Activated B cell treated with CpG ODN at 0.5 μM for 24 hours (primary cell): ENCODE data around the gene MYB. TPM values are rescaled to one million over a fixed set of nuclear protein-coding genes. Genes with fewer than 3 reads are reported as not detected.

Experiments
- ATAC-seq: fragments of 200-7000 bp; cut with Tn5 transposase; one replicate; pipeline ENCODE4 v1.10.0; 2021; ENCODE audit warnings: low read depth, mild to moderate bottlenecking, moderate library complexity
- CTCF ChIA-PET: fragments of 350-600 bp; sonication (Branson Sonifier 250); formaldehyde crosslinking; loops from one replicate; lab custom pipeline; 2021; ENCODE audit warnings: antibody characterized with exemption; lab: Charles Lee
- POLR2A ChIA-PET: fragments of 350-600 bp; sonication (Branson Sonifier 250); formaldehyde crosslinking; loops from one replicate; lab custom pipeline; 2021; ENCODE audit warnings: antibody characterized with exemption; lab: Charles Lee
- DNase-seq: peaks from one replicate; pipeline ENCODE4 v3.0.0; 2022
- H3K27ac Mint-ChIP-seq: one replicate; pipeline ENCODE4 v1.8.0; 2020; ENCODE audit warnings: mixed read lengths
- H3K27me3 Mint-ChIP-seq: one replicate; pipeline ENCODE4 v1.8.0; 2021; ENCODE audit warnings: mixed read lengths
- H3K36me3 Mint-ChIP-seq: one replicate; pipeline ENCODE4 v1.8.0; 2021; ENCODE audit warnings: low read depth, mixed read lengths
- H3K4me1 Mint-ChIP-seq: one replicate; pipeline ENCODE4 v1.8.0; 2021; ENCODE audit warnings: mixed read lengths
- H3K4me3 Mint-ChIP-seq: one replicate; pipeline ENCODE4 v1.8.0; 2020; ENCODE audit warnings: mild to moderate bottlenecking, mixed read lengths
- H3K9me3 Mint-ChIP-seq: one replicate; pipeline ENCODE4 v1.8.0; 2020; ENCODE audit warnings: mixed read lengths
- intact Hi-C: fragments of 100-400 bp; cut with micrococcal nuclease; formaldehyde crosslinking; loops from one replicate; pipeline ENCODE4 v1.15.1; 2024
- total RNA-seq: library from RNA; stranded (reverse); gene quantifications from 2 replicates; pipeline ENCODE4 v1.2.3, GENCODE V29; 2022
- TF ChIP-seq, protein P1 (sequence below): fragments of 200-600 bp; IDR thresholded peaks from one replicate; pipeline ENCODE4 v1.8.0; 2022; ENCODE audit warnings: antibody characterized with exemption, mild to moderate bottlenecking

Gene MYB
- total RNA-seq, 1 donor from 2014 or later, result 3.2 TPM

DNA sequence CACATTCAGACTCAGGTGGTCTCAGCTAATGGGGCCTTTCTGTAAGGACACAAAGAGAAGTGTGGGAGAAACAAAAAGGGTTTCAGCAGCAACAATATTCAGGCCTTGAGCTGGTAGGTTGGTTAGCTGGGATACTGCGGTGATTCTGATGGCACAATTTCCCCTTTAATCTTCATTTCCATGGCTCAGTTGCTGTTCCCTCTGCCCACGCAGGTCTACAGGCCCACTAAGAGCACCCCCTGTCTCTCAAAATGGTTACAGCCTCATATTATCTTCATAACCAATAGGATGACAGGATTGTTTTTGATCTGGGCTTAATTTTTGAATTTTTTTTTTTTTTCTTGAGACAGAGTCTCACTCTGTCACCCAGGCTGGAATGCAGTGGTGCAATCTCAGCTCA is 48.9 kb downstream of the MYB start:
- no peak overlapping the region for H3K4me3 Mint-ChIP-seq
- no peak for ATAC-seq
- H3K36me3 Mint-ChIP-seq, result no peaks in the 10 kb centered on the region
- TF ChIP-seq, protein P1, sequence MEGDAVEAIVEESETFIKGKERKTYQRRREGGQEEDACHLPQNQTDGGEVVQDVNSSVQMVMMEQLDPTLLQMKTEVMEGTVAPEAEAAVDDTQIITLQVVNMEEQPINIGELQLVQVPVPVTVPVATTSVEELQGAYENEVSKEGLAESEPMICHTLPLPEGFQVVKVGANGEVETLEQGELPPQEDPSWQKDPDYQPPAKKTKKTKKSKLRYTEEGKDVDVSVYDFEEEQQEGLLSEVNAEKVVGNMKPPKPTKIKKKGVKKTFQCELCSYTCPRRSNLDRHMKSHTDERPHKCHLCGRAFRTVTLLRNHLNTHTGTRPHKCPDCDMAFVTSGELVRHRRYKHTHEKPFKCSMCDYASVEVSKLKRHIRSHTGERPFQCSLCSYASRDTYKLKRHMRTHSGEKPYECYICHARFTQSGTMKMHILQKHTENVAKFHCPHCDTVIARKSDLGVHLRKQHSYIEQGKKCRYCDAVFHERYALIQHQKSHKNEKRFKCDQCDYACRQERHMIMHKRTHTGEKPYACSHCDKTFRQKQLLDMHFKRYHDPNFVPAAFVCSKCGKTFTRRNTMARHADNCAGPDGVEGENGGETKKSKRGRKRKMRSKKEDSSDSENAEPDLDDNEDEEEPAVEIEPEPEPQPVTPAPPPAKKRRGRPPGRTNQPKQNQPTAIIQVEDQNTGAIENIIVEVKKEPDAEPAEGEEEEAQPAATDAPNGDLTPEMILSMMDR, result no peak
- H3K9me3 Mint-ChIP-seq, result no peaks in the 10 kb centered on the region
- POLR2A ChIA-PET, result no interaction called here
- H3K27me3 Mint-ChIP-seq, result no peaks in the 10 kb centered on the region
- H3K4me1 Mint-ChIP-seq, result peaks cover 11% of the 10 kb centered on the region
- intact Hi-C loops, result no loop called here
- CTCF ChIA-PET, result no interaction called here
- no peak overlapping the region for H3K27ac Mint-ChIP-seq
- no peak for DNase-seq

DNA sequence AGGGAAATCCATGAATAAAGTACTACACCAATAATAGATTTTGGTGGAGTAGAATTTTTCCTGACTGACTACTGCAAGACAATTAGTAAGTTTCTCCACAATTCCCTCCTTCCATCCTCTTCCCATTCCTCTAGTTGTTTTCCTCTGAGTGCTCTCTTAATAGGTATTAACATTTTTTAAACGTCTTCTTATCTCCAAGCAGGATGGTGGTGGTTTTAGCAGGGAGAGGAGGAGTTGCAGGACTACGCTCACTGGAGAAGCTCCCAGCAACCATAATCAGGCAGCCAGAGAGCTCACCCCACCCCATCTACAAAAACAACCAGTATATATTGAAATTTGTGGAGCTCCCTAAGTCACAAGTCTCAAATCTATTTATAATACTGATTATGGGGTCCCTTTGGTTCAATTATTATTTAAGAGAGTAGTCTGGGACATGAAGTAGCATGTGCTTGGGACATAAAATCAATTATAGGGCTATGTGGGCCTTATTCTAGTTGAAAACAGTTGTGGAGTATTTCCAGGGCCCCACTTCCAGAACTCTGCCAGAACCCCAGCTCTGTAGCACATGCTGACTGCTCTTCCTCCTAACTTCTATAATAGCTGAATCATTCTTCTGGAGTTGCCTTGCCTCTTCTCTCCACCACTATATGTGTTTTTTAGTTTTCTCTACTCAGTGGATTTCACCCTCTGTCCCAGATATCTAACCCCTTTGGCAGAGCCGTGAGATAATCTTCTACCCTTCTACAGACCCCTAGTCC is 49.8 kb downstream of the MYB start:
- no peak for ATAC-seq
- POLR2A ChIA-PET, result no interaction called here

DNA sequence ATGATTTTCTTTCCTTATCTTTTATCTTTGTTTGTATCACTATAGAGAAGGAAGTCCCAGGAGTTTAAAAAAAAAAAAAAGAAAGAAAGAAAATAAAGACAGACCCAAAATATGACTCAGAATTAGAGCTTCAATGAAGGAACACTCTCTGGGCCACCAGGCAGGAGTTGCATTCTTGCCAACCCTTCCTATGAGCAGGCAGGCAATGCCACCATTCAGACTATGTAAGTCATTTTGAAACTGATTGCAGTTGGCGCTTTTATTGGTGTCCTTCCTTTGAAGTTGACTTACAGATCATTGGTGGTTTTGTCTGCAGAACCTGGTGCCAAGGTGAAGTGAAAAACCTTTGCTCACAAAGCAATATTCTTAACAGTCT is 50.3 kb downstream of the MYB start:
- Mint-ChIP-seq H3K4me1 (peaks cover 9% of the 10 kb centered on the region), H3K27ac (no peak overlapping the region), H3K9me3 (no peaks in the 10 kb centered on the region), H3K4me3 (no peak overlapping the region), H3K27me3 (no peaks in the 10 kb centered on the region), H3K36me3 (no peaks in the 10 kb centered on the region)
- POLR2A ChIA-PET, result no interaction called here
- intact Hi-C loops, result no loop called here
- TF ChIP-seq, protein P1, result no peak
- CTCF ChIA-PET, result no interaction called here
- ATAC-seq, result no peak
- no peak for DNase-seq

More for the DNA sequence above, 49.8 kb downstream of the MYB start:
- intact Hi-C loops, result no loop called here
- H3K36me3 Mint-ChIP-seq, result no peaks in the 10 kb centered on the region
- DNase-seq, result no peak
- no peak overlapping the region for H3K27ac Mint-ChIP-seq
- TF ChIP-seq, protein P1, result no peak
- H3K4me1 Mint-ChIP-seq, result peaks cover 9% of the 10 kb centered on the region
- CTCF ChIA-PET, result no interaction called here
- no peak overlapping the region for H3K4me3 Mint-ChIP-seq
- no peaks in the 10 kb centered on the region for H3K27me3 Mint-ChIP-seq
- no peaks in the 10 kb centered on the region for H3K9me3 Mint-ChIP-seq

DNA sequence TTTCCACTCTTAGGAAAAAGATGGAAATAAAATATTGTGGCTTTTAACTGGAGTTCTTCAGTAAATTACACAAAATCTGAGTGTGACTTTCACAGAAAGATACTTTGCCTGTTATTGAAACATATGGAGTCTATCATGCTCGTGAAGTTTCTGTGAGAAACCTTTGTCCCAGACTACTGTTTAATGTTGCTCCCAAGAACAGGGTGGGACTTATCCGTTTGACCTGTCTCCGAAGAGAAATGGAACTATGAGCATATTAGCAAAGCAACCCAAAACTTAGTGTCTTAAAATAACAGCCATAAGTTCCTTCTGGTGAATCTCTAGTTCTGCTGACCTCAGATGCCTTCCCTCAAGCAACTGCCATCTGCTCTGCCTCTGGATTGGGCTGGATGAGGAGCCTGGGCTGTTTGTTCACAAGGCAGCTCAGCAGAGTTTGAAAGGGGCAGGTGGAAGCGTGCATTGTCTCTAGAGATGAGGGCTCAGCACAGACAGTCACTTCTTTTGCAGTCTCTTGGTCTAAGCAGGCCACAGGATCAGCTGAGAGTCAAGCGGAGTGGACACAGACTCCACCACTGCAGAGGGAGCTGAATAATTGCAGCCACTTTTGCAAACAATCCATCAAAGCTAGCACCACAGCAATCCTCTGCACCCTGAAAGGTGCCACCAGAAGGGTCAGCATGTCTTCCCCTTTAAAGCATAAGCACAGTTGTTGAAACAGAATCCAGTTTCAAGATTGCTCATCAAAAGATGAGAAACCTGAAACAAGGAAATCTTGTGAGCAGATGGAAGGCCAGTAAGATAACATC is 52.8 kb downstream of the MYB start:
- Mint-ChIP-seq H3K36me3 (no peaks in the 10 kb centered on the region), H3K27me3 (peaks cover 2% of the 10 kb centered on the region), H3K27ac (no peak overlapping the region), H3K4me3 (no peak overlapping the region), H3K9me3 (no peaks in the 10 kb centered on the region), H3K4me1 (peaks cover 3% of the 10 kb centered on the region)
- CTCF ChIA-PET, result no interaction called here
- TF ChIP-seq, protein P1, result no peak
- POLR2A ChIA-PET, result no interaction called here
- DNase-seq, result no peak
- no peak for ATAC-seq
- intact Hi-C loops, result no loop called here

DNA sequence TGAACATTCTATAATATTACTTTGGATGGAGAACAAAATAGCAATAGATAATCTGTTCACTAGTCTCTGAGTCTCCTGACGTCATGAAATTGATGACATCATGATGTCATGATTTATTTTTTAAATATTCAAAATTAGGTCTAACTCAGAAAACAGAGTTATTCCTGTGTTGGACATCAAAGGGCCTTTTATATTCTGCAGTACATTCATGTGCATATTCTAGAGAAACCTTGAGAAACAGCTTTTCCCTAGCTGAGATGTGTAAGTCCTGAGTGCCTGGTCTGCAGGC is 53.3 kb downstream of the MYB start:
- H3K9me3 Mint-ChIP-seq, result no peaks in the 10 kb centered on the region
- peaks cover 3% of the 10 kb centered on the region for H3K4me1 Mint-ChIP-seq
- H3K27ac Mint-ChIP-seq, result no peak overlapping the region
- H3K36me3 Mint-ChIP-seq, result no peaks in the 10 kb centered on the region
- POLR2A ChIA-PET, result no interaction called here
- no peak for DNase-seq
- H3K4me3 Mint-ChIP-seq, result no peak overlapping the region
- TF ChIP-seq, protein P1, result no peak
- CTCF ChIA-PET, result no interaction called here
- ATAC-seq, result no peak
- intact Hi-C loops, result no loop called here
- peaks cover 2% of the 10 kb centered on the region for H3K27me3 Mint-ChIP-seq
